HG03159 (cell line): ENCODE data around the gene NUTM2A.
"Not testable (repeated sequence)": the region's sequence is repeated elsewhere in the genome, so short reads cannot be mapped to it uniquely, and the experiment has no call there.

ENCODE experiments used
- ATAC-seq: cut with Tn5 transposase; IDR thresholded peaks from one replicate; pipeline ENCODE4 v1.9.1; 2021; ENCODE audit warnings: mild to moderate bottlenecking, moderate library complexity; ENCODE audit not compliant: unreplicated experiment

NUTM2A gene, protein sequence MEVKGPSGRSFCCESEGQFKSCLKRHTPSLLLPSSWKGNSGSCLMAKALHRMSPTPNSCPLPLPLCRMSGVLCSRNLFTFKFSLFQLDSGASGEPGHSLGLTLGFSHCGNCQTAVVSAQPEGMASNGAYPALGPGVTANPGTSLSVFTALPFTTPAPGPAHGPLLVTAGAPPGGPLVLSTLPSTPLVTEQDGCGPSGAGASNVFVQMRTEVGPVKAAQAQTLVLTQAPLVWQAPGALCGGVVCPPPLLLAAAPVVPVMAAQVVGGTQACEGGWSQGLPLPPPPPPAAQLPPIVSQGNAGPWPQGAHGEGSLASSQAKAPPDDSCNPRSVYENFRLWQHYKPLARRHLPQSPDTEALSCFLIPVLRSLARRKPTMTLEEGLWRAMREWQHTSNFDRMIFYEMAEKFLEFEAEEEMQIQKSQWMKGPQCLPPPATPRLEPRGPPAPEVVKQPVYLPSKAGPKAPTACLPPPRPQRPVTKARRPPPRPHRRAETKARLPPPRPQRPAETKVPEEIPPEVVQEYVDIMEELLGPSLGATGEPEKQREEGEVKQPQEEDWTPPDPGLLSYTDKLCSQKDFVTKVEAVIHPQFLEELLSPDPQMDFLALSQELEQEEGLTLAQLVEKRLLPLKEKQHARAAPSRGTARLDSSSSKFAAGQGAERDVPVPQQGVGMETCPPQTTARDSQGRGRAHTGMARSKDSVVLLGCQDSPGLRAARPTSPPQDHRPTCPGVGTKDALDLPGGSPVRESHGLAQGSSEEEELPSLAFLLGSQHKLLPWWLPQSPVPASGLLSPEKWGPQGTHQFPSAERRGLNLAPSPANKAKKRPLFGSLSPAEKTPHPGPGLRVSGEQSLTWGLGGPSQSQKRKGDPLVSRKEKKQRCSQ

DNA sequence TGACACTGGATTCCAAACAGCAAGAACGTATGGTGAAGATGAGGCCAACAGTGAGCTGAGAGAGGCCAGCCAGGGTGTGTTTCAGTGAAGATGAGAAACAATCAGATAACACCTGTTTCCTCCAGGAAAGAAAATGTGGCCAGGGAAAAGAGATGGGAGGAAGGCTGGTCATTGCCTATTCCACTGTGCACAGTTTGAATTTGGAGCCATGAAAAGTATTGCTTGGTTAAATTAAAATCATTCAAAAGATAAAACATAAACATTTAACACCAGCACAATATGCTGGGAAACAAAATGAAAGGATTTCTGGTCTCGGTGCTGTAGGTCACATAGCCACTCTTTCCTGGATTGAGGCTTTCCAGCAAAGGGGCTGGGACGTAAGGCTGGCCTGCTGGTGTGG is at the start of gene NUTM2A:
TSS of gene NUTM2A (plus strand) at position 301 of the 400 bp plus-strand sequence. CDS start 383 bp downstream, outside the sequence.
- ATAC-seq, result not testable (repeated sequence)

DNA sequence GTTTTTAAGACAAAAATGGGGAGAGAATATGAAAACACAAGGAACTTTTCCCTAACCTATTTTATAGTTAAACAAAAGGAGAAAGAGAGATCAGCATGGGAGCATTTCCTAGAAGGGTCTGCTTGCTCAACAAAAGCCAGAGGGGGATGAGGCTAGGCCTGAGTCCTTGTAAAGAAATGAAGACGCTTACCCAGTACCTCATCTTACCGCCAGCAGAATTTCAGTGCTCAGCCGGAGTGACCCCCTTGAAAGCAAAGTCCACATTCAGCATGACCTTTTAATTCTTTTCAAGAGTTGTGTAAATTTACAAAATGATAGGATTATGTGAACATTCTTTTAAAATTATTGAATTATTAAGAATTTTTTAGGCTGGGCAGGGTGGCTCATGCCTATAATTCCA is 47.7 kb upstream of the NUTM2A start:
- ATAC-seq, result not testable (repeated sequence)

DNA sequence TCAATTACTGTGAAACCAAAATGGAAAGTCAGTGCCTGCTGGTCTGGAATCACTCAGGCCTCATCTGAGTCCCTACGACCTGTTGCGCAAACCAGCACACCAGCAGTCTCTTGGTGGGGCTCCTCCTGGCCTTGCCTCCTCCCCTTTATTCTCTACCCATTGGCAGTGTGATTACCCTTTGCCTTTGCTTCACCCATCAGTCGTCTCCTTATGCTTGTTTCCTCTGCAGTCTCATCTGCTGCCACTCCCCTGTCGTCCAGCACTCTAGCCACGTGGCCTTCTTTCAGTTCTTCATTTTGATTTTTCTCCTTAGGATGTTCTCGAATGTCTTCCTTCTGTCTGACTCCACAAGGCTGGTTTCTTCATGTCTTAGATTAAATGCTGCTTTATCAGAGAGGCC is 40.8 kb upstream of the NUTM2A start:
- not testable (repeated sequence) for ATAC-seq

DNA sequence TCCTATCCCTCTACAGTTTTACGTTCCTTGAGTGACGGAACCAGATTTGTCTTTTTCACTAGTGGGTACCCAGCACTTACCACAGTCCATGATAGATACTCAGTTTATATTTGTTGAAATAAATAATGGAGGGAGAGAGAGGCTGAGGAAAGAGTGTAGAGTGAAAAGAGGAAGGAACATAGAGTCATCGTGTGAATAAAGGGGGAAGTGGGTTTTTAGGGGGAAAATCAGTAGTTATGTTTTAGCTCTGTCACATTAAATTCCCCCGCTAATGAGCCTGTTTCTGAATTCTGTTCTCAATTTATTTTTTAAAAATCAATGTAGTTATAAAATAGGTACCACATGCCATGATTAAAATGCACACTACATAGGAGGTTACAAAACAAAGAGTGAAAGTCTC is 39.2 kb upstream of the NUTM2A start:
- ATAC-seq, result not testable (repeated sequence)

DNA sequence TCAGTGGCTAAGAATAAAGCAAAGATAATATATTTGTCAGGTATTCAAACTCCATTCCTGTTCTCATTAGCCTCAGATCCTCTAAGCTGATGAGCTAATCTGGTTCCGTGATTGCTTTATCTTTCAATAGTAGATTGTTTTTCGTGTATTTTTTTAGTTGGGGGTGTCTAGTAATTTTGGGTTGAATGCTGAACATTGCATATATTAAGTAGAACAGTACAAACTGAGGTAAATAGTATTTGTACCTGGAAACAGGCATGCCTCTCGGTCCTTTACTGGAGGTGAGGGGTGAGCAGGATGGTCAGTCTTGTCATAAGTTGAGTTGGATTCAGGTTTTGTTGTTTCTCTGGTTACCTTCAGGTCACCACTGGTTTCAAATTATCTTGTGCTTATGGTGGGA is 37.7 kb upstream of the NUTM2A start:
- not testable (repeated sequence) for ATAC-seq

DNA sequence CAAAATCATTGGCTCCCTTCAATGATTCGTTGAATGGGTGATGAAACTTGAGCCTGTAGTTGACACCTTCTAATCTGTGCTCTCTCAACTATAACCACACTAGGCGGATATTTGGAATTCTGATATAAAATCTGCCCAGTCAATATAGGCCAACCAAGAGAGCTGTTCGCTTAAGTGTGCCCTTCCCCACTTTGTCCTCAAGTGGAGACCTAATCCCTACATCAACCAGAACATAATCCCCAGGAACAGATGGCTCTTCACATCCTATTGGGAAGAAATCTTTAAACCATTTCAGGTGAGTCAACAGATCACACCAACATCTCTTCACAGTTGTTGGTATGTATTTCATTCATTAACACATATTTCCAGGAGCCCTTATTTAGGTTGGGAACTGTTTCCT is 33.4 kb upstream of the NUTM2A start:
- ATAC-seq, result not testable (repeated sequence)

DNA sequence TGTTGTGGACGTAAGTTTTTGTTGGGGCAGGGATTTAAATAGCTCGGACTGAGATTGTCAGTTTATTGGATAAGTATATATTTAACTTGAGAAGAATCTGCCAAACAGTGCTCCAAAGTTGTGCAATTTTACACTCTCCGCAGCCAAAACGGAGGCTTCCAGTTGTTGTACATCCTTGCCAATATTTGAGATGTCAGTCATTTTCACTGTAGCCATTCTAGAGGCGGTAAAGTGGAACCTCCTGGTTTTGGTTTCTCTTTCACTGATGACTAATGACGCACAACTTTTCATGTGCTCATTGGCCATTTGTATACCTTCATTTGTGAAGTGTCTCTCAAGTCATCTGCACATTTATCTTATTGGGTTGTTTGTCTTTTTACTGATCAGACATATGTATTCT is 24.3 kb upstream of the NUTM2A start:
- peak; percentile 52 for ATAC-seq

DNA sequence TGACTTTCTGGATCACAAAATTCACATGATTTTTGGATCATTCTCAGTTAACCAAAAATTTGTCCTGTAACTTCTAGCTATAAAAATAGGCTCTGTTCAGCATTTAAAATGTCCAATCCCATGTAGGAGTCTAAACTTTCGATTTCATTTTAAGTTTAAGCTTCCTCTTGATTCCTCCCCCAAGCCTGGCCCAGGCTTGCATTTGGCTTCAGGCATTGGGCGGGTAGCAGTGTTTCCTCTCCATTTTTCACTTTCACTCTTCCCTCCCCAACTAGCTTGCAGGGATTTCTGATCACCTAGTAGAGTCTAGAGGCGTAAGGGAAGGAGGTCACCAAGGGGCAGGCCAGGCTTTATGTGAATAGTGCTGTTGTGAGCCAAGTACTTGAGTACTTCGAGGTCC is 20.4 kb upstream of the NUTM2A start:
- not testable (repeated sequence) for ATAC-seq

DNA sequence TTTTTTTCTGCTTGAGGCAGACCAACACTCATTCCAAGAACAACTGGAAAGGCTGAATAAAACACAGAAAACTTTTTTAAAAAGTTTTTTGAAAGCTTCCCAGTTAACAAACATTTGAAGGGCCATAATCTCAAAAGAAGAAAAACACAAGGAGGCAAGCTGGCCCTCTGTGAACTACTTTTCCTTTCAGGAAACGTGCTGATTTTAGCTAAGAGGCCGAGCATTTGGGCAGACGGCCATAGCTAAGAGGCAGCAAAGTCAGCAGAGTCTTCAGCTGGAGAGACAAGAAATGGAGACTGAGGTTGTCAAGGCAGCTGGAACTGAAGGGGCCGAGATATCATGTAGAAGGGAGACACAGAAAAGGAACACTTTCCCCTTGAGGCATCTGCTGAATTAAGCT is 18.3 kb upstream of the NUTM2A start:
- not testable (repeated sequence) for ATAC-seq

DNA sequence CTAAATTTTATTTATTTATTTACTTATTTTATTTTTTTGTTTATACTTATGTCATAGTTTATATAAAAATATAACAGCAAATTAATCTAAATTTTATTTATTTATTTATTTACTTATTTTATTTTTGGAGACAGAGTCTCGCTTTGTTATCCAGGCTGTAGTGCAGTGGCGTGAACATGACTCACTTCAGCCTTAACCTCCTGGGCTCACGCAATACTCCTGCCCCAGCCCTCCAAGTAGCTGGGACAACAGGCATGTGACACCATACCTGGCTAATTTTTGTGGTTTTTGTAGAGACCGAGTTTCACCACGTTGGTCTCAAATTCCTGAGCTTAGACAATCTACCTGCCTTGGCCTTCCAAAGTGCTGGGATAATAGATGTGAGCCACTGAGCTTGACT is 14.9 kb upstream of the NUTM2A start:
- not testable (repeated sequence) for ATAC-seq

DNA sequence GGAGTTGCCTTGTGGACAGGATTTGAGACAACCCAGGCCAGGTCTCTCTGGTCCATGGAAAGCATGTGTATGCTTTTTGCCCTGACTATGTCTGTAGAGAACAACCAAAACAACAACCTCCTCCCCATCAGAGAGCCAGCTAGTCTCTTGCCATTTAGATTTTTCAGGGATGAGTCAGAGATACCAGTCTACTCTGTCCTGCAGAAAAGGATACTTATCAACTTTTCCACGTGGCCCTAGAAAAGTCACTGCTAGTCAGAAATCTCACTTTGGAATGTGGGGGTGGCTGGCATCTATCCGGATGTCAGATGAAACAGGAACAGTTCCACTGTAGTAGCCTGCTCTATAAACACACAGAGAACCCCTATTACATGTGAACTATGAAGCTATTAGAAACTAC is 13.4 kb upstream of the NUTM2A start:
- ATAC-seq, result not testable (repeated sequence)

DNA sequence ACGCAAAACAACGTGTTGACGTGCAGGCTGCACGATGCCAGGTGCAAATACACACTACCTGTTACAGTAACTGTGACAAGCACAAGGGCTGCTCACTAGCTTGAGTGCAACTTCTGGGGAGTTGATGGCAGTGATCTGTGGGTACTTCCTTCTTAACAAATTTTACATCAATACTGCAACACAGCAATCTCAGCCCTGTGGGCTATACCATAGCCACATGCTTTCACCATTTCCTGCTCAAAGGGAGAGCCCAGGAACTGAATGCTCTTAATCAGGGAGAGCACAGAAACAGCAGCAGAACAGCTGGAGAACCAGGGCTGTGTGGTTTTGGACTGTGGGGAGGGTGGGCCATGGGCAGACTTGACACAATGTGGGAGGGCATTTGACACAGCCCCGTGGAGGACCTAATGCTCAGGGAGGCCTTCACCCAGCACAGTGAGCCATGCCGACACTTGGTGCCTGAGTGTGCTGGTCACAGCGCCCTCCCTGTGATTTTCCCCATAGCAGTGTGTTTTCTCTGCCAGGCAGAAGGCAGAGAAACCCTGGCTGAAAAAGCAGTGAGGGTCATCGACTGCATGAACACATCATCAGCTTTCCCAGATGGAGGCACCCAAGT is 12.0 kb upstream of the NUTM2A start:
- ATAC-seq, result not testable (repeated sequence)

DNA sequence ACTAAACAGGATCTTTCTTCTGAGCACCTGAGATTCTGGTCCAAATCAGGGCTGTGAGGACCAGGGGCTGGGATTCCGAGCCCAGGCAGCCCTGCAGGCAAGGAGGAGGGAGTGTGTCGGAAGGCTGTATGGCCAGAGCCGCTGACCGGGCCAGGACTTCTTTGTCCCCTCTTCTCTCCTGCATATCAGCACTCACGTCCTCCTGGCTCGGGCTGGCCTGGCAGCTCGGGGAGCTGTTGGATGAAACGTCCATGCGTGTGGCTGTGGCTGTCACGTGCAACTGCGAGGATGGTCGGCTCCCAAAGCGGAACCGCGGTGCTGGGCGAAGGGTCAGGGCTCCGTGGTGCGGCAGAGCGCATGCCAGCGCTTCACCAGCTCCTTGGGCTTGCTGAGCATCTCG is 11.4 kb upstream of the NUTM2A start:
- not testable (repeated sequence) for ATAC-seq

DNA sequence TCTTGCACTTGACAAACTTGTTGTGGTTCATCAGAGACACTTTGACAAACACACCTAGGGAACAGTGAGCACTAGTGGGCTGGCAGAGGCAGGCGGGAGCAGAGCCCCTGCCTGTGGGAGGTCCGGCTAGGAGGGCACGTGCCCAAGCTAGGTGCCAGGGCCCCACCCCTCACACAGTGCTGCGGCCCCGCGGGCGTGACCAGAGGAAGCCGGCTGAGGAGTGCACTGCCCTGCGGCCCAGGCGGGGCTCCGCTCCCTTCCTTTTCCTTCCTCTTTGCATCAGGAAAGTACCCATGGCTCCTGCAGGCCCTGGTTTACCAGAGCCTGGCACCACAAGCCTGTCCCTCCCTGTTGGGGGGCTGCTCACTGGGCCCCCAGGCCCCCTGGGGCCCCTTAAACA is 9.1 kb upstream of the NUTM2A start:
- ATAC-seq, result not testable (repeated sequence)

DNA sequence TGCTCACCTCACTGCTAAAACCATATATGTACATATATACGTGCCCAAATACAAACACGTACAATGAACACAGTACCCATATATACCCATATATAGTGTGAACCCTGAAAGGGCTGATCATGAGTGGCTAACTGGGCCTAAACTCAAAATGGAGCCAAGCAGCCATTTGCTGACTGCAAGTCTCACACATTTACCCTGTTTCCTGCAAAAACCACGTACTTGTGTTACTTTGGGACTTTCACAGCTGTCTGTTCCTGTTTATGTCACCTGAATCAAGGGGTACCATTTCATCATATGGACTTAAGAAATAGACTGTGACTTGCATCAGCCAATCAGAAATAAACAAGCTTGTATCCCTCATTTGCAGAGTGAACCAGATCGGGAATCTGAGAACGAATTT is 5.9 kb upstream of the NUTM2A start:
- ATAC-seq, result not testable (repeated sequence)

DNA sequence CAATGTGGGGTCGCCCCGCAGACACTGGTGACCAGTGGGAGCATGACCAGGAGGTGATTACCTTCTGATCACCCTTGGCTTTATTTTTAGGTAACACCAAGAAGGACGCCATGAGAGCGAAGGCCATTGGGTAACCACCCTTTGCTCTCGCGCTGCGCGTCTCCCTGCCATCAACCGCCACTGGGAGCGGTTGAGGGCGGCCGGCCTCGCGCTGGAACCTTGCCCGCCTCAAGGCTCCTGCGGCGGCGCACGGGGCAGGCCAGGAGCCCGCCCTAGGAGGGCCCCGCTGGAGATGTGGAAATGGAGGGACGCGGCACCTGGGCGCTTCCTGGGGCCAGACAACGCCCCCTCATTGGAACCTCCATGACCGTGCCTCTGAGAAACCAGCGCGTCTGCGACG is 2.5 kb upstream of the NUTM2A start:
- not testable (repeated sequence) for ATAC-seq

DNA sequence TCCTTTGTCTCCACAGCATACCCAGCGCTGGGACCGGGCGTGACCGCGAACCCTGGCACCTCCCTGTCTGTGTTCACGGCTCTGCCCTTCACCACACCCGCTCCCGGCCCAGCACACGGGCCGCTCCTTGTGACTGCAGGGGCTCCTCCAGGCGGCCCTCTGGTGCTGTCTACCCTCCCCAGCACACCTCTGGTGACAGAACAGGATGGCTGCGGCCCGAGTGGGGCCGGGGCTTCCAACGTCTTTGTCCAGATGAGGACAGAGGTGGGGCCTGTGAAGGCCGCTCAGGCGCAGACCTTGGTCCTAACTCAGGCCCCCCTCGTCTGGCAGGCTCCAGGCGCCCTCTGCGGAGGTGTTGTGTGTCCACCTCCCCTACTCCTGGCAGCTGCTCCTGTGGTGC is 3.0 kb downstream of the NUTM2A start:
- ATAC-seq, result not testable (repeated sequence)

DNA sequence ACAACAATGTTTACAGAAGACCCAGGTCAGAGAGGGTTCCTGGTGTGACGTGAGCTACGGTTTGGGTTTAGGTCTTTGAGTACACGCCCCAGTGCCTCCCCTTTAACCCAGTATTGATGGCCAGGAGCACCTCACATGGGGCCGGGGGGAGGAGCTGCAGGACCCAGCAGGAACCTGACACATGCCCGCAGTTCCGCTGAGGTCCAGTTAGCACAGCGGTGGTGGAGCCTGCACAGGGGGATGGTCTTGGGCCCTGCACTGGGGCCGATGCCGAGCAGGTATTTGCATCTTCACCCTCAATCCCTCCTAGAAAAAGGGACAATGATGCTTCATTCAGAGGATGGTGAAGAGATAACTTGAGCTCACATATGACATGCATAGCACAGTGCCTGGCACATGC is 4.0 kb downstream of the NUTM2A start:
- not testable (repeated sequence) for ATAC-seq

DNA sequence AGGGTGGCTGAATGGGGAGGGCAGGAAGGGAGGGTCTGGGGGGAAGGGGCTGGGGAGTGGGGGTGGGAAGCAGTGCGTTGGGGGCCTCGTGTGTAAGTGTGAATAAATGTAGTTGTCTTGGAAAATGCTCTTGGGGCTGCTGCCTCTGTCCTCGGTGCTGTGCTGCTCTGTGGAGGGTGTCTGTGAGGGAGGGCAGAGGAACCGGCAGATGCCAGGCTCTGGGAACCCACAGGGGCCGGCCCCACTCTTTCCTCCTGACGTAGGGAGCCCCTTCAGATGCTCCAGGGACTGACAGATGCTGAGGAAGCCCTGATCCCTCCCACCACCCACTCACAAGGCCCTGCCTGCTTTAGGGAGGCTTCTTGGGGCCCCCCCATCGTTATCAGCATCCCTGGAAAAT is 9.6 kb downstream of the NUTM2A start:
- ATAC-seq, result not testable (repeated sequence)

DNA sequence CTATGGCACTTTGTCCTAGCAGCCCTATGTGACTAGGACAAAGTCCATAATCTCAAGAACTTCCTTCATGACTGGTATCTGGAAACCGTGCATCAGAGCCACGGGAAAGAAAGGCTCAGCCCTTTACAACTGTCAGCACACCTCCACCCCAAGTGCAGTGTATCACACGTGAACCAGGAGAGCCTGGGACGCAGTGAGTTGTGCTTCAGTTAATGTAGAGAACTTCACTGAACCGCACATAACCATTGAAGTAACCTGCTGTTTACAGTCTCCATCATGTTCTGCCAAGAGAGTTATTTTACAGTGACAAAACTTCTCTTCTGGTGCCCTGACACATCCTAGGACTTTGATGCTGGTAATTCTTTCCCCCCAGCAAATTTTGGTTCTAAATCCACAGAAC is 12.0 kb downstream of the NUTM2A start:
- ATAC-seq, result not testable (repeated sequence)

DNA sequence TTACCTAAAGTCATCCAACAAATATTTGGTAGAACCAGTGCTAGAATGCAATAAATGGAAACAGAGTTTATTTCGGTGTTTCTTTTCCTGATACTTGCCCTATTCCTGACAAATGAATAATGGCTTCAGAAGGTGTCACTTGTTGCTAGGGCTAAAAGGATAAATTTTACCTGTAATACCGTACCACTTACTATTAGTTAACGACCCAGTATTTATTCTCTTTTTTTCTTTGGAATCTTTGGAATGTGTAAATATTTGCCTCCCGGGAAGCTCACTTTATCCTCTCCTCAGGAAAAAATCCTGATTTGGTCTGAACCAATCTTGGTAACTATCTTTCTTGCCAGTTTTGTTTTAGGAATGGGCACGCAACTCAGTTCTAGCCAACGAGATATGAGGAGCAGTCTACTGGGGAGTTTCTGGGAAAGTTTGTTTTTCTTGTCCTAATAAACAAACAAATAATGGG is 14.1 kb downstream of the NUTM2A start:
- not testable (repeated sequence) for ATAC-seq
